Peyer's patch (tissue), 4 donors: ENCODE results near the gene TTC34.

ENCODE experiments used
- CTCF ChIP-seq, 6 experiments: fragments of 450-650 bp in 4 of 6; fragments of 200-600 bp in 2 of 6; sonication (generic) in 1 of 6; IDR thresholded peaks; one replicate each; pipeline ENCODE4 v1.5.1; 2017 to 2019; ENCODE audit warnings: antibody characterized with exemption in 6 of 6, mild to moderate bottlenecking in 3 of 6, moderate library complexity in 1 of 6
- POLR2A ChIP-seq, 2 donors: fragments of 450-650 bp; IDR thresholded peaks; one replicate each; pipeline ENCODE4 v1.5.1; 2017; ENCODE audit warnings: antibody characterized with exemption in 2 of 2, mild to moderate bottlenecking in 2 of 2, moderate library complexity in 2 of 2

- no peak for TF ChIP-seq POLR2A (IDR thresholded peaks at IDR 0.05)
- TF ChIP-seq CTCF (IDR thresholded peaks at IDR 0.05): no peak
Observed at GRCh38 chr1:2805801-2806430, 4.4 kb upstream of the TTC34 start.
